Measurements from ENCODE around the gene ABHD6. TPM values are rescaled to one million over a fixed set of nuclear protein-coding genes. Genes with fewer than 3 reads are reported as not detected.

ABHD6 gene
- total RNA-seq, 4 donors from 2014 or later: 19.4 to 29.2 (median 28.6) TPM

DNA sequence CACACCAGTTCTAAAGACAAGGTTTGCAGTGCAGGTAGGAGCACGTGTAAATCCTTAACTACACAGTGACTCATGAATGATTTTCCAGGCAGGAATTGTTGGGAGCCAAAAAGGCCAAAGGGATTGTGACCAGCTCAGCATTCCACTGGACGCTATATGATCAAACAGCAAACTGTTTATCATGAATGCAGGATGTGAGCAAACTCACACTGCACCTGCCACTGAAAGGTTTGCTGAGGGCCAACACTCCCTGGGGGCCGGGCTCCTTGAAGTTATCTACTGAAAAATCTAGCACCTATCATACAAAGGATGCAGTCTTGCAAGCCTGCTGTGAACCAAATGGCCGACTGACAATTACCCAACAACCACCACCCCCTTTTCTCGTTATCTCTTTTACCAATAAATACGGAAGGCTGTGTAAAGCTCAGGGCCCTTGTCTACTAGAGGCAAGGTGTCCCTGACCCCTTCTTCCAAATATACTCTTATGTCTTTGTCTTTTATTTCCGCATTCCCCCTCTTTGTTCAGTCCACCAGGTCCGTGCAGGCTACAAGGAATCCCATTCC, 15.3 kb upstream of the ABHD6 start:
- TF ChIP-seq, protein P1, sequence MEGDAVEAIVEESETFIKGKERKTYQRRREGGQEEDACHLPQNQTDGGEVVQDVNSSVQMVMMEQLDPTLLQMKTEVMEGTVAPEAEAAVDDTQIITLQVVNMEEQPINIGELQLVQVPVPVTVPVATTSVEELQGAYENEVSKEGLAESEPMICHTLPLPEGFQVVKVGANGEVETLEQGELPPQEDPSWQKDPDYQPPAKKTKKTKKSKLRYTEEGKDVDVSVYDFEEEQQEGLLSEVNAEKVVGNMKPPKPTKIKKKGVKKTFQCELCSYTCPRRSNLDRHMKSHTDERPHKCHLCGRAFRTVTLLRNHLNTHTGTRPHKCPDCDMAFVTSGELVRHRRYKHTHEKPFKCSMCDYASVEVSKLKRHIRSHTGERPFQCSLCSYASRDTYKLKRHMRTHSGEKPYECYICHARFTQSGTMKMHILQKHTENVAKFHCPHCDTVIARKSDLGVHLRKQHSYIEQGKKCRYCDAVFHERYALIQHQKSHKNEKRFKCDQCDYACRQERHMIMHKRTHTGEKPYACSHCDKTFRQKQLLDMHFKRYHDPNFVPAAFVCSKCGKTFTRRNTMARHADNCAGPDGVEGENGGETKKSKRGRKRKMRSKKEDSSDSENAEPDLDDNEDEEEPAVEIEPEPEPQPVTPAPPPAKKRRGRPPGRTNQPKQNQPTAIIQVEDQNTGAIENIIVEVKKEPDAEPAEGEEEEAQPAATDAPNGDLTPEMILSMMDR (IDR thresholded peaks at IDR 0.05; ENCODE audit: low read depth): no peak

DNA sequence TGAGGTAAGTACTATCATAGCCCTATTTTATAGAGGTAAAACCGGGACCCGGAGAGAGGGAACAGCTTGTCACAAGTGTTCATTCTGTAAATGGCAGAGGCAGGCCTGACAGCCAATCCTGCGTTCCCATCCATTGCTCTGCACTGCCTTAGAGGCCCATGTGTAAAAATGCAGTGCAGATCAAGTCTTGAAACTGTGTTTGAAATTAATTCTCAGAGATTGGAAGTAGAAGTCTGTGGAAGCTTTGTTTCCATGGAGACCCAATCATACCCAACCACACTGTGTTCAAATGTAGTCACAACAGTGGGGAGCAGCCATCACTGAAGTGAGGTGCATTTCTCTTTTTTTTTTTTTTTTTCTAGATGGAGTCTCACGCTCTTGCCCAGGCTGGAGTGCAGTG, 13.7 kb upstream of the ABHD6 start:
- TF ChIP-seq, protein P1 (IDR thresholded peaks at IDR 0.05; ENCODE audit: low read depth): no peak

DNA sequence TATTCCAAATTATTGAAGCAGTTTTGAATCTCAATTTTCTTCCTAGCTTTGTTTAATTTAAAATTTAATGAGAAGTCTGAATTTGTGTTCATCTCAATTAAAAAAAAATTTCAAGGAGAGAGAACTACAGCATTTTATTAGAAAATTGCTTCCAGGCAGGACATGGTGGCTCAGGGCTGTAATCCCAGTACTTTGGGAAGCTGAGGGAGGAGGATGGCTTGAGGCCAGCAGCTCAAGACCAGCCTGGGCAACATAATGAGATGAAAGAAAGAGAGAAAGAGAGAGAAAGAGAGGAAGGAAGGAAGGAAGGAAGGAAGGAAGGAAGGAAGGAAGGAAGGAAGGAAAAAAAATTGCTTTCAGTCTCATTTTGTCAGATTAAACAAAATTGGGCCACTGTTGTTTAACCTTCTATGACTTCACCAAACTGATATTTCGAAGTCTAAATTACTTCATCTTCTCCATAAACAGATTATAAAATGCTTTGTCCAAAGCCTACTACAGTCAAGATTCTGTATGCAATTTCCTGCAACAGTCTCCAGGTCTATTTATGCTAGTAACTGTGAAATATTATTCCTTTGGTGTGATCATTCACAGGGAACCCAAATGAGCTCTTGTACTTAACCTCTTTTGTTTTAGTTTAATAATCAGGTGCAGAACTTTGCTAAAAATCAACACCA, 6.6 kb upstream of the ABHD6 start:
- TF ChIP-seq, protein P1 (IDR thresholded peaks at IDR 0.05; ENCODE audit: low read depth): no peak

DNA sequence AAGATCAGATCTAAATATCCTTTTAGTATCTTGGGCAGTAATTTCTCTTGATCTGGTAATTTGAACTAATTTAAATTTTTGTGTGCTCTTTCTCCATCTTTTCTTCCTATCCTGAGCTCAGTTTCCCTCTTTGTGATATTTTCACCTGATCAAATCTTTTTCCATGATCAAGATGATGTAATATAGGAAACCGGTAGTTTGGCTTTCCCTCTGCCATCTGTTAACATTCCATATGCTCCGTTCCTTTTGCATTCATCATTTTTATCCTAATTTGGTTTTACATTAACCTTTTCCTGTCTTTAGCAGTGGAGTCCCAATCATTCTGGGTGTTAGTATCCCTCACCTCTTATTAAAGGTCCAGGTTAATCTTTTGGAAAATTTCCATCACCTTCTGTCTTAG, 5.9 kb upstream of the ABHD6 start:
- TF ChIP-seq, protein P1 (IDR thresholded peaks at IDR 0.05; ENCODE audit: low read depth): no peak

DNA sequence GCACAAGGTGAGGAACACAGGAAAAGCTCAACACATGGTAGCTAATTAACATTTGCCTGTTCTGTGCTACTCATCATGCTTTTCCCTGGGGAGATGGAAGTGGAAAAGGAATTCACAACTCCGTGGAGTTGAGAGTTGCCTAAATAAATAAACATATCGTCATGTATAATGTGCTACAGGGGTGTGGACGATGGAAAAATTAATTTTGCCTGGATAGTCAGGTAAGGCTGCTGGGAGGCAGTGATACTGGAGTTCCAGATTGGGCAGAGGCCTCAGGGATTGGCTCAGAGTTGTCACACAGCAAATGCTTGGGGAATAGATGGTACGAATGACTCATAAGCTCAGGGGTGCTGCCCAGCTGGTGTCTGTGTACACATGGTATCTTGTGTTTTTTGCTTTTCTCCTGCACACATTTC, 3.1 kb upstream of the ABHD6 start:
- TF ChIP-seq, protein P1 (IDR thresholded peaks at IDR 0.05; ENCODE audit: low read depth): no peak

DNA sequence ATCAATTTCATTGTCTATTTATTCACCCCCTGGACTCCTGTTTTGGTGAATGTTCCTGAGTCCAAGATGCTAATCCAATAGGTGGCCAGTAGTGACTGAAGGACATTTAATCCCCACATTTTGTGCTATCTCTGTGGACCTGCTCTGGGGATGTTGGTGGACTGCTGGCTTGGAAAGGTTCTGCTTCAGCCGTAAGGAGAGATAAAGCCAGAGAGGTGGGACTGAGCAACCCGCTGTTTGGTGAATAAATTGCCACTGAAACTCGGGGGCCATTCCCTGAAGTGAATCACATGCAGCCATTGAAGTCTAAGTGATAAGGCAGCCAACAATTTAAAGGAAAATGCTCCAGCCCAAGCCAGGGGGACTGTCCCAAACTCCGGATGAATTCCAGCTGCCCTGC, 1.6 kb upstream of the ABHD6 start:
- TF ChIP-seq, protein P1 (IDR thresholded peaks at IDR 0.05; ENCODE audit: low read depth): no peak

DNA sequence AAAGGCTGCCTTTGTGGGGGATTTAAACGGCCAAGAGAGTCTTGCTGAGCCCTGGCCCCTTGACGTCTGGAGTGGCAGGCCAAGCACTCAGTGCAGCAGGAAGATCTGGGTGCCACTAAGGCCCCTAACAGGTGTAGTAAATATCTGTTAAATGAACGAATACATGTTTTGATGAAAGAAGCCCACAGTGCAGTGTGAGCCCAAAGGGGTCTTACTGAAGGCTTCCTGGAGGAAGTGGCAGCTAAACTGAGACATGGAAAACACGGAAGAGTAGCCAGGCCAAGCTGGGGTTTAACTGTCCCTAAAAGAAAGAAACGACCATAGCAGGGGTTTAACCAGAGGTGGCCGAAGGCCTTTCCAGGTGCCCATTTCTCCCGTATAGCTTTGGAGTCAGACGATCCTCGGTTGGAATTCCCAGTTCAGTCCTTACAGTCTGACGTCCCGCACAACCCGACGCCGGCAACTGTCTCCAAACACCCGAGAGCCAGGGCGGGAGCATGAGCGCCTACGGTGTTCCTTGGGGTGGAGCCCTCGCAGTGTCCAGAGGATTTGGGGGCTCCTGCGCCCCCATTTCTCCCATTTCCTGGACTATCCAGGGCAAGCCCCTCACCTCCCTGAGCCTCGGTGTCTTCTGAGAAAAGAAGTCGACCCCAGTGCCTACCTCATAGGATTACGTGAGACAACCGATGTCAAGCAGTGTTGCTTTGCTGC, 910 bp upstream of the ABHD6 start:
- TF ChIP-seq, protein P1 (IDR thresholded peaks at IDR 0.05; ENCODE audit: low read depth): no peak

All from subcutaneous adipose tissue (tissue), 4 donors.